ENCODE data around the gene LRRC59. TPM values are rescaled to one million over a fixed set of nuclear protein-coding genes. Genes with fewer than 3 reads are reported as not detected.
A peak's percentile ranks its signal among the peaks of the same experiment; 100 is the strongest.
"Not testable (repeated sequence)": the region's sequence is repeated elsewhere in the genome, so short reads cannot be mapped to it uniquely, and the experiment has no call there.

Gene LRRC59
- total RNA-seq, 6 donors from 2014 or later, result 19.9 to 135 (median 67.0) TPM

DNA sequence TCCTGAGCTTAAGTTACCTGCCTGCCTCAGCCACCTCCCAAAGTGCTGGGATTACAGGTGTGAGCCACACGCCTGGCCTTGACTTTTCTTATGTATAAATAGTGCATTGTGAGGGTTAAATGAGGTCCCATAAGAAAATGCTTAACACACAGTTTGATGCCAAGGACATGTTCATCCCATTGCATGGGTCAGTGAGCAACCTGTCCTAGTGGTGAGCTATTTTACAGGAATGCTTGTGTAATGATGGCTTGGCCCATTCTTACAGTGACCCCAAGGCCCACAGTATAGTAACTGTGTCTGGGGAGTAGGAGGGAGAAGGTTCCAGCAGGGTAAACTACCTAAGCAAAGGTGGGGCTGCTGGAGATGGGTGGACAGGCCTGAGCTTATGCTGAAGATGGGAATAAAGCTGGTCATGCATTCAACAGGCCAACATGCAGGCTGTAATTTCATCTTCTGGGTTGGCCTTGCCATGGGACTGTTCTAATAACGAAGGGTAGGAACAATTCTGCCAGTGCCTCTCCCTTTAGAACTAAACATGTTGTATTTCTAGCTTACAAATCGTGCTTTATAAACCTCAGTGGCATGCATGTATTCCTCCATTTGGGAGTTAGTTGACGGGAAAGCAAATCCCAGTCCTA, 34.9 kb upstream of the LRRC59 start:
- Histone ChIP-seq H3K27ac (no peak overlapping the region), H3K27me3 (no peaks in the 10 kb centered on the region), H3K4me3 (no peak overlapping the region), H3K36me3 (peaks cover 0 to 4% (median 1%) of the 10 kb centered on the region in 4 donors), H3K9me3 (no peaks in the 10 kb centered on the region), H3K4me1 (peaks cover 7 to 28% (median 16%) of the 10 kb centered on the region in 4 donors)
- ATAC-seq (ENCODE audit: low FRiP score in 2 of 2) (peak in 1 of 2 donors; percentile 45), DNase-seq (no peak)
- WGBS, 2 donors, result 94 to 95% methylated on average over 4 of the region's 4 CpGs
- TF ChIP-seq EP300 (IDR thresholded peaks at IDR 0.05), result no peak
- TF ChIP-seq POLR2A (IDR thresholded peaks at IDR 0.05), result no peak
- TF ChIP-seq, protein P1, sequence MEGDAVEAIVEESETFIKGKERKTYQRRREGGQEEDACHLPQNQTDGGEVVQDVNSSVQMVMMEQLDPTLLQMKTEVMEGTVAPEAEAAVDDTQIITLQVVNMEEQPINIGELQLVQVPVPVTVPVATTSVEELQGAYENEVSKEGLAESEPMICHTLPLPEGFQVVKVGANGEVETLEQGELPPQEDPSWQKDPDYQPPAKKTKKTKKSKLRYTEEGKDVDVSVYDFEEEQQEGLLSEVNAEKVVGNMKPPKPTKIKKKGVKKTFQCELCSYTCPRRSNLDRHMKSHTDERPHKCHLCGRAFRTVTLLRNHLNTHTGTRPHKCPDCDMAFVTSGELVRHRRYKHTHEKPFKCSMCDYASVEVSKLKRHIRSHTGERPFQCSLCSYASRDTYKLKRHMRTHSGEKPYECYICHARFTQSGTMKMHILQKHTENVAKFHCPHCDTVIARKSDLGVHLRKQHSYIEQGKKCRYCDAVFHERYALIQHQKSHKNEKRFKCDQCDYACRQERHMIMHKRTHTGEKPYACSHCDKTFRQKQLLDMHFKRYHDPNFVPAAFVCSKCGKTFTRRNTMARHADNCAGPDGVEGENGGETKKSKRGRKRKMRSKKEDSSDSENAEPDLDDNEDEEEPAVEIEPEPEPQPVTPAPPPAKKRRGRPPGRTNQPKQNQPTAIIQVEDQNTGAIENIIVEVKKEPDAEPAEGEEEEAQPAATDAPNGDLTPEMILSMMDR (IDR thresholded peaks at IDR 0.05), result no peak
- no peak for TF ChIP-seq POLR2AphosphoS5 (IDR thresholded peaks at IDR 0.05)

DNA sequence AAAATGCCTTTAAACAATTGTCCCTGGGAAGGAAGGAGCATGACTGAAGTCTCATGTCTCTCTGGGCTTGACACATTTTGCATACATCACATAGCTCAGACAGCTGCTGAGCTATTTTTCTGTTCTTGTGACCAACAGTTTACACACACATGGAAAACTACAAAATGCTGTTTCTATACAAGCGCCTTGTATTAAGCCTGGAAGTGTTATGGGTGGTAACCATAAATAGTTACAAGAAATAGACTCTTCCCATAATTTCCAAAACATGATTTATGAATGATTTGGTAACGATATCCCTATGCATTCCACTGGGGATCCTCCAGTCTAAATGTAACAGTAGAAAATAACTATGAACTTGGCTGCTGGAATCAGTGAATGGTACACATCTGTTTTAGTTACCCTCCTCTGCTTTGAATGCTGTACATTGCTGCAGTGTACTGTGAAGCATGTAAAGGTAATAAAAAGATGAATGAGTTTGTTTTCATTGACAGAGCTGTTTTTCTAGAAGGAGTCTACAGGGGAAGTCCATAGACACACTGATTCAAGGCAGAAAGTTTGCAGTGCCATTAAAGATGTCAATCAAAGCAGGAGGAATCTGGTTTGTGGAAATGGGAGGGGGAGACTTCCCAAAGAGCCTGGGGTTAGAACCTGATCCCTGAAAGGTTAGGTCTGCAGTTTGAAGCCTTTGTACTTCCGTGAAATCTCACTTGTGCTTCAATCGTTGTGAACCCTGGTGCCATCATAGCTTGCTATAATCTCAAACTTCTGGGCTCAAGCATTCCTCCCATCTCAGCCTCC, 33.7 kb upstream of the LRRC59 start:
- no peak for TF ChIP-seq EP300 (IDR thresholded peaks at IDR 0.05)
- TF ChIP-seq POLR2AphosphoS5 (IDR thresholded peaks at IDR 0.05), result no peak
- TF ChIP-seq POLR2A (IDR thresholded peaks at IDR 0.05), result no peak
- TF ChIP-seq, protein P1 (IDR thresholded peaks at IDR 0.05), result no peak
- ATAC-seq (ENCODE audit: low FRiP score in 2 of 2) (no peak), DNase-seq (no peak)
- Histone ChIP-seq H3K4me3 (no peak overlapping the region), H3K27me3 (no peaks in the 10 kb centered on the region), H3K36me3 (peaks cover 0 to 4% (median 1%) of the 10 kb centered on the region in 4 donors), H3K4me1 (peaks cover 11 to 39% (median 23%) of the 10 kb centered on the region in 4 donors), H3K27ac (no peak overlapping the region), H3K9me3 (no peaks in the 10 kb centered on the region)
- WGBS, 2 donors, result 78 to 79% methylated on average over 4 of the region's 4 CpGs

DNA sequence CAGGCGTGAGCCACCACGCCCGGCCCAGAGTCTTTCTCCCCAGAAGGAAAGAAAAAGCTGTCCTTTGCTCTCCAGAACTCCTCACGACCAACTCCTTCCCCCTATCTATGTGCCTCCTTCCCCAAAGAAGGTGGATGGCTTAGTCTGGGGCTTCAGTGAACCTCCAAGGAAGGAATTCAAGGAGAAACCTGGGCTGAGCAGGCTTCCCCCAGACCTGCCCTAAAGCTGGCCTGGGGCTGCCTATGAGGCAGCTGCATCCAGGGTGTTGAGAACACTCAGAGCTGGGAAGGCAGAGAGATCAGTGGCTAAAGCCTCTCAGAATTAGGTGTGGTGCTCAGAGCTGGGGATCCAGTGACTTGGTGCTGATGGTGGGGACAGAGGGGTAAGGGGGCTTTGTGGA, 32.5 kb upstream of the LRRC59 start:
- H3K36me3 ChIP-seq, result no peaks in the 10 kb centered on the region
- H3K27me3 ChIP-seq, result no peaks in the 10 kb centered on the region
- peaks cover 20 to 50% (median 32%) of the 10 kb centered on the region in 4 donors for H3K4me1 ChIP-seq
- H3K9me3 ChIP-seq, result no peaks in the 10 kb centered on the region
- DNase-seq, result no peak
- no peak overlapping the region for H3K4me3 ChIP-seq
- TF ChIP-seq POLR2AphosphoS5 (IDR thresholded peaks at IDR 0.05) (no peak), EP300 (IDR thresholded peaks at IDR 0.05) (no peak), POLR2A (IDR thresholded peaks at IDR 0.05) (no peak)
- TF ChIP-seq, protein P1 (IDR thresholded peaks at IDR 0.05), result no peak
- no peak for ATAC-seq (ENCODE audit: low FRiP score in 2 of 2)
- 91 to 96% methylated on average over 4 of the region's 4 CpGs for WGBS, 2 donors
- peak overlapping the region in 2 of 4 donors; percentile 22 to 86 for H3K27ac ChIP-seq

DNA sequence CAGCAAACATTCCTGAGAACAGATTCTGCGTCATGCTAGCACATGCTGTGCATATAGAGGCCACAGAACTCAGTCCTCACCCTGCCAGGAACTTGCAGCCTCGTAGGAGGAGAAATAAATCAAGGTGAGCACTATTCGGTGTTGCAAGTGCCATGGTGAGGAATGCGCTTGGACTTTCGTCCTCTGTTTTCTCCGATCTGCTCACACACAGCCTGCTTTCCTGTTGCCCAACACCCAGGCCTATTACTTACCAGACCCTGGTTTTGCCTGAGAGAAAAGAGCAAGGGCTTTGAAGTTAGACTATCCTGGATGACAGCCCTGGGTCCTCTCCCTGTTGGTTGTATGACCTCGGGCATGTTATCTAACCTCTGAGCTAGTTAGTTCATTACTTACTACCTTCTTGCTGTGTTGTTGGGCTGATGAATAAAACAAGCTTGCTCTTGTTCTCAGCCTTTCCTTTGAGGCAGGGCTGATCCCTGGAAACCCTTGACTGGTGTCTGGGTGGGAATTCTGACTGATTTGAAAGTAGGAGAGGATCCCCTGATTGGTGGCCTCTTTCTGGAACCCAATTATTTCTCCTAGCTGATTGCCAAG, 31.6 kb upstream of the LRRC59 start:
- no peaks in the 10 kb centered on the region for H3K36me3 ChIP-seq
- no peaks in the 10 kb centered on the region for H3K27me3 ChIP-seq
- H3K27ac ChIP-seq, result peak overlapping the region; percentile 22 to 86 (median 44)
- no peaks in the 10 kb centered on the region for H3K9me3 ChIP-seq
- TF ChIP-seq EP300 (IDR thresholded peaks at IDR 0.05) (no peak), POLR2A (IDR thresholded peaks at IDR 0.05) (no peak), POLR2AphosphoS5 (IDR thresholded peaks at IDR 0.05) (peak in 1 of 2 donors; percentile 37)
- TF ChIP-seq, protein P1 (IDR thresholded peaks at IDR 0.05), result no peak
- ATAC-seq (ENCODE audit: low FRiP score in 2 of 2) (no peak), DNase-seq (peak in 1 of 2 donors; percentile 56)
- H3K4me3 ChIP-seq, result no peak overlapping the region
- H3K4me1 ChIP-seq, result peaks cover 24 to 57% (median 41%) of the 10 kb centered on the region in 4 donors
- 46 to 77% methylated on average over 7 of the region's 7 CpGs for WGBS, 2 donors

DNA sequence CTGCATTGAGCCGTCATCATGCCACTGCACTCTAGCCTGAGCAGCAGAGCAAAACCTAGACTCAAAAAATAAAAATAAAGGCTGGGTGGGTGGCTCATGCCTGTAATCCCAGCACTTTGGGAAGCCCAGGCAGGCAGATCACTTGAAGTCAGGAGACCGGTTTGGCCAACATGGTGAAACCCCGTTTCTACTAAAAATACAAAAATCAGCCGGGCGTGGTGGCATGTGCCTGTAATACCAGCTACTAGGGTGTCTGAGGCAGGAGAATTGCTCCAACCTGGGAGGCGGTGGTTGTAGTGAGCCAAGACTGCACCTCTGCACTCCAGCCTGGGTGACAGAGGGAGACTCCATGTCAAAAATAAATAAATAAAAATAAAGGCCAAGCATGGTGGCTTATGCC, 30.8 kb upstream of the LRRC59 start:
- H3K4me1 ChIP-seq, result peaks cover 25 to 61% (median 43%) of the 10 kb centered on the region in 4 donors
- ATAC-seq (ENCODE audit: low FRiP score in 2 of 2); H3K9me3 ChIP-seq; H3K4me3 ChIP-seq; DNase-seq; H3K27me3 ChIP-seq; H3K36me3 ChIP-seq: not testable (repeated sequence)
- WGBS, 2 donors, result 80 to 84% methylated on average over 6 of the region's 6 CpGs
- H3K27ac ChIP-seq, result peak overlapping the region in 3 of 4 donors; percentile 42 to 86 (median 60)

Data from upper lobe of left lung (tissue), 6 donors.